ENCODE measurements around the gene D2HGDH. TPM values are rescaled to one million over a fixed set of nuclear protein-coding genes. Genes with fewer than 3 reads are reported as not detected.

D2HGDH gene
- total RNA-seq, 2 experiments from 2014 or later: 23.2 to 68.1 TPM

GRCh38 chr2:241814643-241815476, 80.4 kb downstream of the D2HGDH start:
- Histone ChIP-seq H3K9me3 (ENCODE audit: low read length) (no peaks in the 10 kb centered on the region), H3K27ac (ENCODE audit: low read depth, low read length, poor library complexity, severe bottlenecking) (no peak overlapping the region), H3K79me2 (ENCODE audit: insufficient read depth, low read depth, low read length) (no peaks in the 10 kb centered on the region), H3K4me2 (ENCODE audit: low read length) (no peak overlapping the region), H3K4me3 (ENCODE audit: low read depth, low read length, poor library complexity, severe bottlenecking) (no peak overlapping the region), H3K36me3 (ENCODE audit: insufficient read depth, low read length) (no peaks in the 10 kb centered on the region), H3K4me1 (ENCODE audit: insufficient read depth, low read length, poor library complexity, severe bottlenecking) (no peaks in the 10 kb centered on the region), H4K20me1 (ENCODE audit: insufficient read depth, low read length) (no peaks in the 10 kb centered on the region), H3K9me2 (ENCODE audit: insufficient read depth, low read length) (no peaks in the 10 kb centered on the region), H2AFZ (ENCODE audit: low read length) (no peak overlapping the region)
- CTCF ChIA-PET (ENCODE audit: unreplicated experiment): no interaction called here
- no TSS peak for BruUV-seq (replicated peaks)
- intact Hi-C loops (cut with micrococcal nuclease; ENCODE audit: unreplicated experiment): no loop called here
- no peak for DNase-seq (ENCODE audit: low spot score)
- POLR2A ChIA-PET: no interaction called here
- TF ChIP-seq CTCF (conservative IDR thresholded peaks at IDR 0.05; ENCODE audit: low read length) (no peak), EZH2phosphoT487 (IDR thresholded peaks at IDR 0.05; ENCODE audit: borderline replicate concordance, low read depth, low read length) (no peak)

GRCh38 chr2:241815477-241816430, 81.3 kb downstream of the D2HGDH start:
- no peaks in the 10 kb centered on the region for H3K36me3 ChIP-seq (ENCODE audit: insufficient read depth, low read length)
- ChIA-PET CTCF (ENCODE audit: unreplicated experiment) (no interaction called here), POLR2A (no interaction called here)
- no peak overlapping the region for H3K4me3 ChIP-seq (ENCODE audit: low read depth, low read length, poor library complexity, severe bottlenecking)
- H2AFZ ChIP-seq (ENCODE audit: low read length): no peak overlapping the region
- H3K9me3 ChIP-seq (ENCODE audit: low read length): no peaks in the 10 kb centered on the region
- TF ChIP-seq EZH2phosphoT487 (IDR thresholded peaks at IDR 0.05; ENCODE audit: borderline replicate concordance, low read depth, low read length): no peak
- TF ChIP-seq CTCF (conservative IDR thresholded peaks at IDR 0.05; ENCODE audit: low read length): no peak
- no peak for DNase-seq (ENCODE audit: low spot score)
- H3K4me1 ChIP-seq (ENCODE audit: insufficient read depth, low read length, poor library complexity, severe bottlenecking): no peaks in the 10 kb centered on the region
- no peaks in the 10 kb centered on the region for H3K79me2 ChIP-seq (ENCODE audit: insufficient read depth, low read depth, low read length)
- no peak overlapping the region for H3K27ac ChIP-seq (ENCODE audit: low read depth, low read length, poor library complexity, severe bottlenecking)
- H3K9me2 ChIP-seq (ENCODE audit: insufficient read depth, low read length): no peaks in the 10 kb centered on the region
- H4K20me1 ChIP-seq (ENCODE audit: insufficient read depth, low read length): no peaks in the 10 kb centered on the region
- intact Hi-C loops (cut with micrococcal nuclease; ENCODE audit: unreplicated experiment): no loop called here
- BruUV-seq (replicated peaks): no TSS peak
- H3K4me2 ChIP-seq (ENCODE audit: low read length): no peak overlapping the region

Measured in OCI-LY7 (cell line).